ENCODE measurements around the gene DEFB121. TPM values are rescaled to one million over a fixed set of nuclear protein-coding genes. Genes with fewer than 3 reads are reported as not detected.

The DEFB121 gene
- total and polyA plus RNA-seq, 2 of the 8 experiments (the other 6 are each of a cell fraction or from before 2014, with no cell fraction given) = not detected

- H3K36me3 ChIP-seq (ENCODE audit: control insufficient read depth in 2 of 4, insufficient read depth in 4 of 4, low read length in 3 of 4) = no peaks in the 10 kb centered on the region; a peak in 1 of 8 replicates
- H2BK15ac ChIP-seq (ENCODE audit: low read length) = no peak overlapping the region
- H3K4me1 ChIP-seq (replicated peaks in 1 of 4; ENCODE audit: control insufficient read depth in 3 of 4, insufficient read depth in 4 of 4, low read length in 3 of 4) = no peaks in the 10 kb centered on the region; a peak in 1 of 7 replicates
- H3K9ac ChIP-seq (replicated peaks in 1 of 4; ENCODE audit: extremely low read depth in 1 of 4, low read depth in 3 of 4, low read length in 3 of 4) = no peak overlapping the region
- no peak overlapping the region for H2AK5ac ChIP-seq (ENCODE audit: low read depth, low read length)
- H3K27me3 ChIP-seq (replicated peaks in 1 of 4; ENCODE audit: control insufficient read depth in 3 of 4, extremely low read depth in 1 of 4, insufficient read depth in 3 of 4, low read length in 3 of 4) = no peaks in the 10 kb centered on the region
- no peaks in the 10 kb centered on the region for H3K79me1 ChIP-seq (ENCODE audit: low read depth, low read length)
- H2BK20ac ChIP-seq (ENCODE audit: low read length) = no peak overlapping the region
- no peak overlapping the region for H3K4ac ChIP-seq (replicated peaks; ENCODE audit: insufficient read length, low read depth, low read length)
- H4K20me1 ChIP-seq (replicated peaks in 1 of 2; ENCODE audit: control insufficient read depth in 1 of 2, insufficient read depth in 2 of 2, low read length in 2 of 2) = no peaks in the 10 kb centered on the region
- no peaks in the 10 kb centered on the region for H3K79me2 ChIP-seq (ENCODE audit: control insufficient read depth in 1 of 2, insufficient read depth in 2 of 2, low read length in 2 of 2)
- H3K23ac ChIP-seq (ENCODE audit: insufficient read length) = no peak overlapping the region
- H3K14ac ChIP-seq (ENCODE audit: insufficient read length) = no peak overlapping the region
- DNase-seq (ENCODE audit: low read depth in 1 of 2, low spot score in 2 of 2) = no peak
- no peak overlapping the region for H3K56ac ChIP-seq (replicated peaks; ENCODE audit: insufficient read length, low read depth, low read length)
- TF ChIP-seq RBBP5 (IDR thresholded peaks at IDR 0.05; ENCODE audit: borderline replicate concordance, low read depth, low read length) (no peak), RNF2 (IDR thresholded peaks at IDR 0.05; ENCODE audit: borderline replicate concordance, low read depth, low read length, missing control alignments, poor library complexity, severe bottlenecking) (no peak), EP300 (IDR thresholded peaks at IDR 0.05; ENCODE audit: borderline replicate concordance in 1 of 2, low read depth in 2 of 2, low read length in 2 of 2) (no peak), KDM1A (IDR thresholded peaks at IDR 0.05; ENCODE audit: borderline replicate concordance, low read length) (no peak), POLR2AphosphoS5 (IDR thresholded peaks at IDR 0.05; ENCODE audit: low read depth, low read length) (no peak), RXRA (IDR thresholded peaks at IDR 0.05; ENCODE audit: insufficient read depth, low read depth, low read length) (no peak), CEBPB (IDR thresholded peaks at IDR 0.05; ENCODE audit: low read depth, low read length) (no peak), TEAD4 (IDR thresholded peaks at IDR 0.05; ENCODE audit: low read depth, low read length) (no peak), CBX8 (IDR thresholded peaks at IDR 0.05; ENCODE audit: borderline replicate concordance, low read depth, low read length) (no peak), CHD1 (IDR thresholded peaks at IDR 0.05; ENCODE audit: low read depth, low read length) (no peak), JUN (IDR thresholded peaks at IDR 0.05; ENCODE audit: low read depth, low read length) (no peak)
- no peak overlapping the region for H4K91ac ChIP-seq (replicated peaks; ENCODE audit: insufficient read length, low read length)
- POLR2A ChIA-PET (ENCODE audit: partially characterized antibody) = no interaction called here
- H3K4me3 ChIP-seq (ENCODE audit: extremely low read depth in 1 of 4, insufficient read depth in 2 of 4, low read depth in 3 of 4, low read length in 4 of 4) = no peak overlapping the region
- no peak overlapping the region for H3K27ac ChIP-seq (ENCODE audit: low read depth, low read length)
- no peak overlapping the region for H2BK12ac ChIP-seq (ENCODE audit: low read depth, low read length)
- H4K8ac ChIP-seq (ENCODE audit: extremely low read depth, insufficient read depth, low read length) = no peak overlapping the region
- H2BK120ac ChIP-seq (replicated peaks; ENCODE audit: low read depth, low read length) = no peak overlapping the region
- H2BK5ac ChIP-seq (ENCODE audit: low read depth, low read length) = no peak overlapping the region
- H3K23me2 ChIP-seq (ENCODE audit: low read depth, low read length) = no peaks in the 10 kb centered on the region
- WGBS, 2 experiments (ENCODE audit: extremely low coverage in 1 of 2, insufficient coverage in 1 of 2, insufficient read length in 1 of 2, insufficient replicate concordance in 2 of 2, low coverage in 1 of 2, low lambda C conversion rate in 2 of 2, missing lambda C conversion rate in 1 of 2) = 80% methylated on average over 6 of the region's 8 CpGs; no CpG with 5 or more reads in 1 of the 2 experiments
- FAIRE-seq = no peak
- no peak overlapping the region for H3K18ac ChIP-seq (ENCODE audit: extremely low read depth, low read length)
- H2AFZ ChIP-seq (ENCODE audit: low read length) = no peak overlapping the region
- CTCF ChIA-PET (ENCODE audit: partially characterized antibody) = interaction anchor here (1.0 to 1.5 kb wide), 2 partner anchors 10 to 11 kb away, joined by 3 to 6 read pairs; partner anchors contain the start of gene DEFB123
- H3K4me2 ChIP-seq (ENCODE audit: insufficient read depth in 1 of 2, low read depth in 2 of 2, low read length in 2 of 2) = no peak overlapping the region
- peaks cover 54 to 74% of the 10 kb centered on the region in 2 experiments for H3K9me3 ChIP-seq (ENCODE audit: insufficient read depth in 2 of 2, low read depth in 1 of 2, low read length in 1 of 2)
- H4K5ac ChIP-seq (ENCODE audit: insufficient read length, low read depth, low read length) = no peak overlapping the region
These were observed 43.7 kb upstream of the DEFB121 start for GRCh38 chr20:31449511-31450414.
